ENCODE data around the gene CACFD1.

- TF ChIP-seq CTCF (IDR thresholded peaks at IDR 0.05; ENCODE audit: low read depth, low read length) (no peak), MAX (IDR thresholded peaks at IDR 0.05; ENCODE audit: low read depth, low read length) (no peak), POLR2A (IDR thresholded peaks at IDR 0.05; ENCODE audit: extremely low read depth, insufficient read length) (no peak), MYC (IDR thresholded peaks at IDR 0.05; ENCODE audit: low read depth, low read length) (no peak)
Measured at GRCh38 chr9:133507246-133507965, 47.6 kb downstream of the CACFD1 start.
